HepG2 (cell line): Measurements from ENCODE around the gene AMIGO1. TPM values are rescaled to one million over a fixed set of nuclear protein-coding genes. Genes with fewer than 3 reads are reported as not detected.

Experiments used
- ELF3 ChIP-seq: IDR thresholded peaks from 2 replicates; pipeline ENCODE4 v1.6.1; 2016; ENCODE audit warnings: missing genetic modification reagents, missing compliant biosample characterization
- HMGA1 ChIP-seq: sonication (generic); formaldehyde crosslinking; conservative IDR thresholded peaks from 2 replicates; pipeline ENCODE4 v1.4.0; 2020; ENCODE audit warnings: missing genetic modification reagents
- MZF1 ChIP-seq: sonication (generic); formaldehyde crosslinking; IDR thresholded peaks from 2 replicates; pipeline ENCODE4 v1.8.1; 2023; ENCODE audit warnings: mild to moderate bottlenecking, missing genetic modification reagents, borderline replicate concordance
- NAIF1 ChIP-seq: sonication (generic); formaldehyde crosslinking; IDR thresholded peaks from 2 replicates; pipeline ENCODE4 v1.5.0; 2020; ENCODE audit warnings: mild to moderate bottlenecking, missing genetic modification reagents, borderline replicate concordance
- NCOA5 ChIP-seq: sonication (generic); formaldehyde crosslinking; IDR thresholded peaks from 2 replicates; pipeline ENCODE4 v1.4.0; 2020; ENCODE audit warnings: missing genetic modification reagents
- TCF12 ChIP-seq, 2 experiments: fragments of 450-650 bp in 1 of 2; sonication (generic) in 1 of 2; formaldehyde crosslinking in 1 of 2; IDR thresholded peaks; 2 replicates each; pipeline versions ENCODE4 v1.6.1 to v1.8.0; 2017 to 2022; ENCODE audit warnings: antibody characterized with exemption in 1 of 2, mild to moderate bottlenecking in 1 of 2, missing genetic modification reagents in 1 of 2, moderate library complexity in 1 of 2
- TEAD2 ChIP-seq: sonication (generic); formaldehyde crosslinking; IDR thresholded peaks from 2 replicates; pipeline ENCODE4 v1.9.0; 2021; ENCODE audit warnings: missing genetic modification reagents
- TOE1 ChIP-seq: sonication (generic); formaldehyde crosslinking; IDR thresholded peaks from 2 replicates; pipeline ENCODE4 v1.4.0; 2020; ENCODE audit warnings: mild to moderate bottlenecking, missing genetic modification reagents
- ZBTB40 ChIP-seq, 2 experiments: fragments of 450-650 bp in 1 of 2; sonication (generic) in 1 of 2; formaldehyde crosslinking in 1 of 2; IDR thresholded peaks; 2 replicates each; pipeline versions ENCODE4 v1.6.1 to v1.8.0; 2016 to 2022; ENCODE audit warnings: antibody characterized with exemption in 1 of 2, mild to moderate bottlenecking in 1 of 2, missing genetic modification reagents in 1 of 2
- ZSCAN30 ChIP-seq: sonication (generic); formaldehyde crosslinking; IDR thresholded peaks from 2 replicates; pipeline ENCODE4 v1.5.0; 2020; ENCODE audit warnings: mild to moderate bottlenecking, missing genetic modification reagents
- polyA plus RNA-seq, 8 experiments: library from polyadenylated mRNA; depleted of rRNA in 3 of 8; stranded (reverse) in 7 of 8; unstranded in 1 of 8; fragments of >200 nt; fragmentation: Illumina TruSeq in 4 of 8; extraction: Trizol in 4 of 8; gene quantifications; 2 replicates each; pipeline versions ENCODE4 v1.2.1 to v1.2.3, GENCODE V29; 2011 to 2016; ENCODE audit warnings: low read depth in 4 of 8, missing spikeins in 1 of 8, mixed read lengths in 1 of 8; ENCODE audit not compliant: insufficient read depth in 1 of 8
- total RNA-seq, 5 experiments: library from RNA; depleted of rRNA; stranded (reverse); fragments of >200 nt; fragmentation: Illumina TruSeq; extraction: Trizol; gene quantifications; 2 replicates each; pipeline ENCODE4 v1.2.3, GENCODE V29; 2016; ENCODE audit warnings: low read depth in 1 of 5
- TF ChIP-seq, protein P1 (sequence below), 2 experiments: sonication (generic) in 1 of 2; formaldehyde crosslinking in 1 of 2; IDR thresholded peaks; 2 replicates each; pipeline versions ENCODE4 v1.4.0 to v1.6.1; 2016 to 2020; ENCODE audit warnings: borderline replicate concordance in 1 of 2, low read depth in 1 of 2, mild to moderate bottlenecking in 1 of 2, missing genetic modification reagents in 1 of 2

Gene AMIGO1
- total and polyA plus RNA-seq, 2 of the 13 experiments (the other 11 are each of a cell fraction or from before 2014, with no cell fraction given): 0.40 to 1.3 TPM

DNA sequence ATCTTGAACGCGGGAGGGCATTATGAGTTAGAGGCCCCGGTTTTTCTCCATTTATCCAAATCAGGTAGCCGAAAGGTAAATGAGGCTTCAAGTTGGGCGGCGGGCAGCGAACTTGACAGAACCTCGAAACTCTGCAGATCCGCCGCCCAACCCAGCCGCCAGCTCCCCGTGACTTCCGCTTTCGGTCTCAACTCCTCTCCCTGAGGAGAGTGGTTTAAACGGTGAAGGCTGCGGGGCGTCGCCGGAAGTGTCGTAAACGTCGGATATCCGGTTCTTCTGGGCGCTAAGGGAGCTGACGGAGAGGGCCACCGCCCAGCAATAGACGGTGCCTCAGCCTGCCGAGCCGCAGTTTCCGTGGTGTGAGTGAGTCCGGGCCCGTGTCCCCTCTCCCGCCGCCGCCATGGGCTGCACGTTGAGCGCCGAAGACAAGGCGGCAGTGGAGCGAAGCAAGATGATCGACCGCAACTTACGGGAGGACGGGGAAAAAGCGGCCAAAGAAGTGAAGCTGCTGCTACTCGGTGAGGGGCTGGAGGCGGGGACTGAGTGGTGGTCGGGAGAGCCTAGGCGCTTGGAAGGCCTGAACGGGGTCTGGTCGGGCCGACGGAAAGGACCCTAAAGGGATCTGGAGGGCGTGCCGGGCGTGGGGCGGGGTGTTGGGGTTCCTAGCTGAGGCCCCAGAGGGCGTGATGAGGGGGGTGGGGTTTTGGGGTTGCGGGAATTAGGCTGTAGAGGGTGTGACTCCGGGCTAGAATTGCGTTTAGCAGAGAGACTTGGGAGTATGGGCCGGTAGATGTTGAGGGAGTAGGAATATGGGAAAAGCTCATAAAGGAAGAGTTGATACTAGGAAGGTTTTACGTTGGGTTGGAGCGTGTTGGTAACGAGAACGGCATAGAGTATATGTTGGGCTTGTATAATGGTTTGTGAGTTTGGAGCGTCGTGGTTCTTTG, 39.1 kb upstream of the AMIGO1 start, which contains the start of gene GNAI3 (continued):
- TF ChIP-seq ZBTB40 (IDR thresholded peaks at IDR 0.05) (peak; percentile 81), ZBTB40 (CRISPR knock-in tag; IDR thresholded peaks at IDR 0.05) (0 out of 2 replicates have a peak, but pooled peaks have one; percentile 26), NCOA5 (CRISPR knock-in tag) (no peak), ZSCAN30 (CRISPR knock-in tag) (no peak), TEAD2 (CRISPR knock-in tag) (no peak), TCF12 (IDR thresholded peaks at IDR 0.05) (no peak), TCF12 (CRISPR knock-in tag; IDR thresholded peaks at IDR 0.05) (no peak), TOE1 (CRISPR knock-in tag) (no peak), HMGA1 (CRISPR knock-in tag) (no peak), NAIF1 (CRISPR knock-in tag) (no peak), ELF3 (CRISPR knock-in tag) (peak; percentile 74), MZF1 (CRISPR knock-in tag) (0 out of 2 replicates have a peak, but pooled peaks have one; percentile 20)
- TF ChIP-seq, protein P1, sequence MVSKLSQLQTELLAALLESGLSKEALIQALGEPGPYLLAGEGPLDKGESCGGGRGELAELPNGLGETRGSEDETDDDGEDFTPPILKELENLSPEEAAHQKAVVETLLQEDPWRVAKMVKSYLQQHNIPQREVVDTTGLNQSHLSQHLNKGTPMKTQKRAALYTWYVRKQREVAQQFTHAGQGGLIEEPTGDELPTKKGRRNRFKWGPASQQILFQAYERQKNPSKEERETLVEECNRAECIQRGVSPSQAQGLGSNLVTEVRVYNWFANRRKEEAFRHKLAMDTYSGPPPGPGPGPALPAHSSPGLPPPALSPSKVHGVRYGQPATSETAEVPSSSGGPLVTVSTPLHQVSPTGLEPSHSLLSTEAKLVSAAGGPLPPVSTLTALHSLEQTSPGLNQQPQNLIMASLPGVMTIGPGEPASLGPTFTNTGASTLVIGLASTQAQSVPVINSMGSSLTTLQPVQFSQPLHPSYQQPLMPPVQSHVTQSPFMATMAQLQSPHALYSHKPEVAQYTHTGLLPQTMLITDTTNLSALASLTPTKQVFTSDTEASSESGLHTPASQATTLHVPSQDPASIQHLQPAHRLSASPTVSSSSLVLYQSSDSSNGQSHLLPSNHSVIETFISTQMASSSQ (IDR thresholded peaks at IDR 0.05; ENCODE audit: low read depth): no peak
- TF ChIP-seq, protein P1 (CRISPR knock-in tag; IDR thresholded peaks at IDR 0.05; ENCODE audit: borderline replicate concordance): peak; percentile 48; the same call in 1 of the 2 replicates
